H9 (cell line): Measurements from ENCODE around the gene RET. TPM values are rescaled to one million over a fixed set of nuclear protein-coding genes. Genes with fewer than 3 reads are reported as not detected.

ENCODE experiments used
- DNase-seq: peaks from one replicate; pipeline ENCODE4 v3.0.0-alpha.2; 2017
- H2AFZ ChIP-seq: one replicate; pipeline ENCODE4 v1.6.1; 2013; ENCODE audit warnings: mild to moderate bottlenecking, low read length, control low read depth, moderate library complexity
- H2AK5ac ChIP-seq: 2 replicates; pipeline ENCODE4 v1.6.1; 2013; ENCODE audit warnings: low read length, control low read depth, mixed read lengths; ENCODE audit not compliant: insufficient read length
- H2BK120ac ChIP-seq: one replicate; pipeline ENCODE4 v1.6.1; 2013; ENCODE audit warnings: low read depth, mild to moderate bottlenecking, low read length, control low read depth, inconsistent platforms; ENCODE audit not compliant: poor library complexity, severe bottlenecking
- H2BK12ac ChIP-seq: 2 replicates; pipeline ENCODE4 v1.6.1; 2013; ENCODE audit warnings: low read length, control low read depth, mixed read lengths, low read depth; ENCODE audit not compliant: insufficient read length
- H2BK15ac ChIP-seq: 2 replicates; pipeline ENCODE4 v1.6.1; 2013; ENCODE audit warnings: low read depth, low read length, control low read depth
- H2BK20ac ChIP-seq: one replicate; pipeline ENCODE4 v1.6.1; 2013; ENCODE audit warnings: low read depth, mild to moderate bottlenecking, low read length, control low read depth, inconsistent platforms; ENCODE audit not compliant: poor library complexity, severe bottlenecking
- H2BK5ac ChIP-seq: 2 replicates; pipeline ENCODE4 v1.6.1; 2013; ENCODE audit warnings: low read length, control low read depth, mixed read lengths; ENCODE audit not compliant: insufficient read length
- H3K14ac ChIP-seq: 2 replicates; pipeline ENCODE4 v1.6.1; 2013; ENCODE audit warnings: low read length, control low read depth; ENCODE audit not compliant: insufficient read depth
- H3K18ac ChIP-seq: 2 replicates; pipeline ENCODE4 v1.6.1; 2013; ENCODE audit warnings: low read depth, mild to moderate bottlenecking, mixed read lengths, low read length, control low read depth; ENCODE audit not compliant: insufficient read length
- H3K23ac ChIP-seq: 2 replicates; pipeline ENCODE4 v1.6.1; 2013; ENCODE audit warnings: low read length, control low read depth, mixed read lengths, low read depth; ENCODE audit not compliant: insufficient read length
- H3K23me2 ChIP-seq: 2 replicates; pipeline ENCODE4 v1.6.1; 2013; ENCODE audit warnings: low read depth, mild to moderate bottlenecking, mixed read lengths, low read length, control low read depth; ENCODE audit not compliant: insufficient read length, poor library complexity, severe bottlenecking
- H3K27ac ChIP-seq: 2 replicates; pipeline ENCODE4 v1.5.1; 2013; ENCODE audit warnings: low read length, control low read depth, mixed read lengths, low read depth; ENCODE audit not compliant: insufficient read length
- H3K27me3 ChIP-seq: 2 replicates; pipeline ENCODE4 v1.6.1; 2013; ENCODE audit warnings: low read length, control low read depth, inconsistent platforms; ENCODE audit not compliant: insufficient read depth
- H3K4ac ChIP-seq: 2 replicates; pipeline ENCODE4 v1.6.1; 2013; ENCODE audit warnings: low read depth, mild to moderate bottlenecking, control low read depth, inconsistent platforms, low read length, moderate library complexity
- H3K4me1 ChIP-seq: 2 replicates; pipeline ENCODE4 v1.6.1; 2013; ENCODE audit warnings: low read length, control low read depth, inconsistent platforms; ENCODE audit not compliant: insufficient read depth
- H3K4me2 ChIP-seq: 2 replicates; pipeline ENCODE4 v1.6.1; 2013; ENCODE audit warnings: low read length, control low read depth, mixed read lengths; ENCODE audit not compliant: insufficient read length, insufficient read depth
- H3K56ac ChIP-seq: 2 replicates; pipeline ENCODE4 v1.6.1; 2013; ENCODE audit warnings: low read depth, mild to moderate bottlenecking, mixed read lengths, low read length, control low read depth; ENCODE audit not compliant: insufficient read length
- H3K79me1 ChIP-seq: 2 replicates; pipeline ENCODE4 v1.6.1; 2013; ENCODE audit warnings: low read depth, mild to moderate bottlenecking, moderate library complexity, low read length, control low read depth, inconsistent platforms; ENCODE audit not compliant: insufficient read depth, poor library complexity, severe bottlenecking
- H3K79me2 ChIP-seq: 2 replicates; pipeline ENCODE4 v1.6.1; 2013; ENCODE audit warnings: low read length, control low read depth, inconsistent platforms; ENCODE audit not compliant: insufficient read depth
- H3K9ac ChIP-seq: 2 replicates; pipeline ENCODE4 v1.6.1; 2013; ENCODE audit warnings: low read length, control low read depth, mixed read lengths; ENCODE audit not compliant: insufficient read length; ENCODE audit errors: extremely low read depth
- H3K9me3 ChIP-seq: one replicate; pipeline ENCODE4 v1.6.1; 2013; ENCODE audit warnings: low read depth, low read length, inconsistent platforms; ENCODE audit not compliant: control insufficient read depth
- H3T11ph ChIP-seq: one replicate; pipeline ENCODE4 v1.6.1; 2013; ENCODE audit warnings: mild to moderate bottlenecking, low read length, control low read depth, inconsistent platforms
- H4K20me1 ChIP-seq: one replicate; pipeline ENCODE4 v1.6.1; 2013; ENCODE audit not compliant: control insufficient read depth, insufficient read length, insufficient read depth
- H4K5ac ChIP-seq: 2 replicates; pipeline ENCODE4 v1.6.1; 2013; ENCODE audit warnings: low read depth, mild to moderate bottlenecking, mixed read lengths, low read length, control low read depth; ENCODE audit not compliant: insufficient read length
- H4K8ac ChIP-seq: replicated peaks from 2 replicates; pipeline ENCODE4 v1.6.1; 2013; ENCODE audit warnings: low read length, control low read depth, mixed read lengths, low read depth; ENCODE audit not compliant: insufficient read length
- H4K91ac ChIP-seq: 2 replicates; pipeline ENCODE4 v1.6.1; 2013; ENCODE audit warnings: low read depth, mild to moderate bottlenecking, moderate library complexity, mixed read lengths, low read length, control low read depth; ENCODE audit not compliant: insufficient read length
- H3K27ac Mint-ChIP-seq, 3 experiments: 2 replicates in 2 of 3; 3 replicates in 1 of 3; pipeline ENCODE4 v1.8.0; 2020 to 2021; ENCODE audit warnings: mixed read lengths in 3 of 3, mild to moderate bottlenecking in 1 of 3, moderate library complexity in 1 of 3
- H3K27me3 Mint-ChIP-seq: 2 replicates; pipeline ENCODE4 v1.8.0; 2021; ENCODE audit warnings: low read depth, mild to moderate bottlenecking, moderate library complexity, mixed read lengths
- H3K36me3 Mint-ChIP-seq, 3 experiments: 2 replicates in 2 of 3; 3 replicates in 1 of 3; pipeline ENCODE4 v1.8.0; 2020 to 2021; ENCODE audit warnings: low read depth in 3 of 3, mixed read lengths in 3 of 3; ENCODE audit not compliant: insufficient read depth in 1 of 3
- H3K4me1 Mint-ChIP-seq, 2 experiments: 2 replicates each; pipeline ENCODE4 v1.8.0; 2020; ENCODE audit warnings: mixed read lengths in 2 of 2
- H3K4me3 Mint-ChIP-seq, 2 experiments: 2 replicates in 1 of 2; 3 replicates in 1 of 2; pipeline ENCODE4 v1.8.0; 2020 to 2021; ENCODE audit warnings: mild to moderate bottlenecking in 2 of 2, mixed read lengths in 2 of 2, moderate library complexity in 1 of 2
- H3K9me3 Mint-ChIP-seq, 2 experiments: 2 replicates in 1 of 2; 3 replicates in 1 of 2; pipeline ENCODE4 v1.8.0; 2020; ENCODE audit warnings: mild to moderate bottlenecking in 2 of 2, mixed read lengths in 2 of 2, moderate library complexity in 1 of 2
- WGBS: extraction: QIAGEN DNeasy Blood & Tissue Kit; methylation state at CpG from one replicate; pipeline ENCODE4 v1.1.7; 2013; ENCODE audit warnings: missing lambda C conversion rate, low lambda C conversion rate, mixed read lengths; ENCODE audit not compliant: insufficient read length; ENCODE audit errors: extremely low coverage; 5-methylcytosine and 5-hydroxymethylcytosine counted together
- total RNA-seq: library from RNA; stranded (reverse); gene quantifications from 2 replicates; pipeline ENCODE4 v1.2.1, GENCODE V29; 2021
- TF ChIP-seq, protein P1 (sequence below): fragments of 200-600 bp; sonication (generic); conservative IDR thresholded peaks from 3 replicates; pipeline ENCODE4 v1.8.0; 2021; ENCODE audit warnings: antibody characterized with exemption, mild to moderate bottlenecking

RET gene
- total RNA-seq, 1 experiment from 2014 or later: 12.2 TPM

DNA sequence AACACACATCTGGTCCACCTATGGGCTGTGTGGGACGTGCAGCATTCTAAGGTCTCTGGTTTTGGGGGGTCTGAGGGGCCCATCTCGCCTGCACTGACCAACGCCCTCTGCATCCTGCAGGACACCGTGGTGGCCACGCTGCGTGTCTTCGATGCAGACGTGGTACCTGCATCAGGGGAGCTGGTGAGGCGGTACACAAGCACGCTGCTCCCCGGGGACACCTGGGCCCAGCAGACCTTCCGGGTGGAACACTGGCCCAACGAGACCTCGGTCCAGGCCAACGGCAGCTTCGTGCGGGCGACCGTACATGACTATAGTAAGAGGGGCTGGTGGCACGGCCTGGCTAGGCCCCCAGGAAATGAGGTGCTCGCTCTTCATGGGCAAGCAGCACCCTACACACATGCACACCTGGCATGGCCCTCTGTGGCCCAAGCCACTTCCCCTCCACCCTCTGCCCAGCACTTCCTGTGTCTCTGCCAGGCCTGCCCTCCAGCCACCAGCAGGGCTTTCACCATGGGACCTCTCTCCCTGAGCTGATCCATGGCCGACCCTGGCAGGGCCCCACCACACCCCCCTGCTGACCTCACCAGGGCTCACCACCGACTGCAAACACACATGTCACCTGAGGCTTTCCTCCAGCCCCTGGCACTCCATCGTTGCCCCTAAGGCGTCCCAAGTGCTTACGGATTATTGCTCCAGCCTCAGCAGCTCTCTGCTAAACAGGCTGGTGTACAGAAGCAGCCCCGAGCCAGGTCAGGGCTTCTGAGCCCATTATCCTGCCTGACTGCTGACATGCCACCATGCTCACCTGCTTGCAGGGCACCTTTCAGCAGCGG lies 29.6 kb downstream of the RET start:
- no peak for DNase-seq
- Histone ChIP-seq H2AFZ (no peak overlapping the region), H3K79me1 (no peaks in the 10 kb centered on the region), H3K27ac (no peak overlapping the region), H3K4me1 (no peaks in the 10 kb centered on the region), H4K20me1 (no peaks in the 10 kb centered on the region), H3K23ac (no peak overlapping the region), H4K91ac (no peak overlapping the region), H2BK20ac (no peak overlapping the region), H2AK5ac (no peak overlapping the region), H3K14ac (no peak overlapping the region), H3K79me2 (no peaks in the 10 kb centered on the region), H3K27me3 (no peaks in the 10 kb centered on the region; the same call in 1 of the 2 replicates), H4K8ac (no peak overlapping the region), H3K23me2 (peaks cover 9% of the 10 kb centered on the region), H3K9ac (no peak overlapping the region), H2BK5ac (no peak overlapping the region), H2BK15ac (no peak overlapping the region), H3K4ac (no peak overlapping the region), H3K4me2 (no peak overlapping the region), H3K9me3 (no peaks in the 10 kb centered on the region), H3K18ac (no peak overlapping the region), H3K56ac (no peak overlapping the region), H2BK120ac (no peak overlapping the region), H2BK12ac (no peak overlapping the region), H3T11ph (no peak overlapping the region), H4K5ac (no peak overlapping the region)
- Mint-ChIP-seq H3K27ac (no peak overlapping the region), H3K4me3 (no peak overlapping the region), H3K9me3 (peaks cover 0 to 2% of the 10 kb centered on the region in 2 experiments; a peak in 1 of 5 replicates), H3K36me3 (peaks cover 0 to 4% (median 2%) of the 10 kb centered on the region in 3 experiments; a peak in 3 of 7 replicates), H3K27me3 (peaks cover 31% of the 10 kb centered on the region), H3K4me1 (peaks cover 4 to 6% of the 10 kb centered on the region in 2 experiments; a peak in 3 of 4 replicates)
- WGBS: no CpG with 5 or more reads among the region's 28 CpGs
- TF ChIP-seq, protein P1, sequence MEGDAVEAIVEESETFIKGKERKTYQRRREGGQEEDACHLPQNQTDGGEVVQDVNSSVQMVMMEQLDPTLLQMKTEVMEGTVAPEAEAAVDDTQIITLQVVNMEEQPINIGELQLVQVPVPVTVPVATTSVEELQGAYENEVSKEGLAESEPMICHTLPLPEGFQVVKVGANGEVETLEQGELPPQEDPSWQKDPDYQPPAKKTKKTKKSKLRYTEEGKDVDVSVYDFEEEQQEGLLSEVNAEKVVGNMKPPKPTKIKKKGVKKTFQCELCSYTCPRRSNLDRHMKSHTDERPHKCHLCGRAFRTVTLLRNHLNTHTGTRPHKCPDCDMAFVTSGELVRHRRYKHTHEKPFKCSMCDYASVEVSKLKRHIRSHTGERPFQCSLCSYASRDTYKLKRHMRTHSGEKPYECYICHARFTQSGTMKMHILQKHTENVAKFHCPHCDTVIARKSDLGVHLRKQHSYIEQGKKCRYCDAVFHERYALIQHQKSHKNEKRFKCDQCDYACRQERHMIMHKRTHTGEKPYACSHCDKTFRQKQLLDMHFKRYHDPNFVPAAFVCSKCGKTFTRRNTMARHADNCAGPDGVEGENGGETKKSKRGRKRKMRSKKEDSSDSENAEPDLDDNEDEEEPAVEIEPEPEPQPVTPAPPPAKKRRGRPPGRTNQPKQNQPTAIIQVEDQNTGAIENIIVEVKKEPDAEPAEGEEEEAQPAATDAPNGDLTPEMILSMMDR: no peak
